Hypothalamus (tissue), 51 donors: ENCODE measurements around the gene USP2.

ENCODE experiments used
- DNase-seq, 51 donors: peaks; one replicate each; lab custom pipeline; 2025; lab: John Stamatoyannopoulos, UW

Gene USP2

DNA sequence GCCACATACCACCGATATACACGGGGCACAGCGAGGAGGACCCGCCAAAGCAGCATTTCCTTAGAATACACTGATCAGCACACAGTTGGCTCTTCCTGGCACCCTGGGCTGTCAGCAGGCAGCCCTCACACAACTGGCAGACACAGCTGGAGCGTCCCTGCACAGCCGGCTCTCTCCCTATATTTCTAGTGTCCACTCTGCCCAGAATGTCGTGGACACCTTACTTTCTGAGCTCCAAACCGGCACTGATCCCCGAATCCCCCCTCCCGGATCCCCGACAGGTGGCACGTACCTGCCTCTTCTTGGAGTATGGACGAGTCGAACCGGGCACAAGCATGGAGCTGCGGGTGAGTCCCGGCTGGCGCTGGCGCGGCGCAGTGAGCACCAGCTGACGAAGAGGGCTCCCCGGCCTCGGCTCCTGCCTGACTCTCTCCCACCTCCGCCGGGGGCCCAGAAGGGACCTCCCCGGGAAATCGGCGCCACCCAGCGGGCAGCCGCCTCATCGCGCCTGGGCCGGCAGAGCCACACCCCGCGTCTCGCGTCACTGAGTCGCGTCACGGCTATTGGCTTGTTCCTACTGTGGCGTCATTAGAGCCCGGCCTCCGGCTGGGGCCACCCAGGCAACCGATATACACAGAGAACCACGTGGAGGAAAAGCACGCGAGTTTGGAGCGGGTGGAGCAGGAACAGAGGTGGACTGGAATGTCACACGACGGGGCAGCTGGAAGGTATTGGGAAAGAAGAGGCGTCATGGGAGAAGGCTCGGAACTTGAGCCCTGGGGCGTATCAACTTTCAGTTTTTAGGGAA lies at the start of gene USP2:
USP2 (minus strand) TSS at position 510 of the 808 bp plus-strand sequence. CDS start 8,210 bp downstream, outside the sequence.
- DNase-seq: peak in 50 of 51 donors; percentile 73 to 99 (median 95)

DNA sequence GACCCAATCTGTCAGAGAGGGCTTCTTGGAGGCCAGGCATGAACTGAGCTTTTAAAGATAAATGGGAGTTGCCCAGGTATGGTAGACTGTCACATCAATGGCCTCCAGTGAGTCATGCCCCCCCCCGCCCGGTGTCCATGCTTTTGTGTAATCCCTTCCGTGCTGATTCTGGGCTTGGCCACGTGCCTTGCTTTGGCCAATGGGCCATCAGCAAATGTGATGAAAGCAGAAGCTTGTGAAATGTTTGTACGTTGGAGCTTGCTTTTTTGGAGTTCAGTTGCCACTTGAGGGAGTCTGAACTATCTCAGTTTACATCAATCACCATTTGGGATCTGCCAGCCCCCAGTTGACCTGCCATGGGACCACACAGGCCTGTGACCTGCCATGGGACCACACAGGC lies 45.8 kb upstream of the USP2 start:
- no peak for DNase-seq

DNA sequence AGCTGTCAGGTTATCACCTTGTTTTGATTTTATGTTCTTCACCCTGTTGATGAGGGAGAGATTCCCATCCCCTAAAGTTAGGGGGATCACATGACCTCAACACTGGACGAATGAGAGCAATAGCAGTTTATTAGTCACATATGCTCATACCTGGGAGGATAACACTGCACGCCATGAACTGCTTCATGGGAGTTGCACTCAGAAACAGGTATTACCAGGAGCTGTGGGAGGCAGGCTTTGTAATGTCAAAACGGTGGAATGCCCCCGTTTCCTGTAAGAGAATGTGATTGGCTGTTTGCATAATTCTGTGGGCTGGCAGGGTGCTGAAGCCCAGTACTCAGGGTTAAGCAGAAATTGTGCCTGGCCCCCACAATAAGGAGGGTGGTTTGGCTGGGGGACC lies 44.7 kb upstream of the USP2 start:
- no peak for DNase-seq

DNA sequence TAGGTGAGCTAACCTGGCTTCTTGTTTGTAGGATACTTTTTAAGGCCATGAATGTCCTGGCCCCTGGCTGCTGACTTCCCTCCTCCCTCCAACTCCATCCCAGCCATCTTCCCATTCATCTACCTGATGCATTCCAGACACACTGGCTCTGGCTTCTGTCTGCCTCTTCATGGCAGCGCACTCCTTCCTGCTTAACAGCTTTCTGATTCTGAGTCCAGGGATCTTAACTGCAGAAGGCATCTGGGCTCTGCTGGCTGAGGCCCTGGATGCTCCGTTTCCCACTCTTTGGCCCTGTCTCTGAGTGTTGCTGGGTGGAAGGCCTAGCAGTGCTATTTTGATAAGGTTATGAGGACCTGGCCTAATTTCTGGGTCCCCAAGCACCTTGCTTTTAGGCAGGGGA lies 43.3 kb upstream of the USP2 start:
- DNase-seq: no peak

- DNase-seq: no peak
Observed at GRCh38 chr11:119424276-119424675, 42.8 kb upstream of the USP2 start.

GRCh38 chr11:119423509-119424254 lies 42.2 kb upstream of the USP2 start:
- peak in 1 of 51 donors; percentile 63 for DNase-seq

DNA sequence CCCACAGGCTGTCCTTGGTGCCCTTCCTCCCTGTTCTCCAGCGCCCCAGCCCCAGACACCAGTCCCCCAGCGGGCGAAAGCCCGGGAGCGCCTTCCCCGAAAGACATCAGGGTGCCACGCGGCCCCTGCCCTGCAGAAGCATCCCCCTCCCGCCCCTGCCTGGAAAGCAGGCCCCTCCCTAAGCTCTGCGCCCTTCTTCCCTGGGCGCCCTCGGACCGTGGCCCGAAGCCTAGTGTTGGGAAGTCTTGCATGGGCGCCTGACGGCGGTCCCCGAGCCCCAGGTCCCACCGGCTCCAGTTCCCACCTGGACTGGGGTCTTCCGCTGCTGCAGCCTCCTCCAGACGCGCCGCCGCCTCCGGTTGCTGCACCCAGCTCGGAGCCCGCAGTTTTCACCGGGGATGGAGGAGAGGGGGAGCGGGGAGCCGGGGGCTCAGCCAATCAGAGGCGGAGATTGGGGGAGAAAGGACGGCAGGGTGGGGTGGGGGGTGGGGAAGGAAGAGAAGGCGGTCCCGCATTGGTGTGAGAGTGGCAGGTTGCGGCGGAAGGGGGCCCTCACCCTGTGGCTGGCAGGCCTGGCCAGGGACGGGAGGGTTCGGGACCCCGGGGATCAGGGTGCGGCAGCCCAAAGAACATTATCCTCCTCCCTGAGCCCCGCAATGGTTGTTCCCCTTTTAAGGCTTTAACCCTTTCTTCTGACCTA lies 41.5 kb upstream of the USP2 start, which contains the start of gene THY1:
THY1 (minus strand) TSS at position 364 of the 700 bp plus-strand sequence. CDS start 2,267 bp downstream, outside the sequence.
- DNase-seq: peak in 36 of 51 donors; percentile 9 to 80 (median 47)

- peak in 32 of 51 donors; percentile 7 to 77 (median 38) for DNase-seq
Observed at GRCh38 chr11:119421941-119422808, 40.7 kb upstream of the USP2 start.

- no peak for DNase-seq
Observed at GRCh38 chr11:119421351-119421750, 39.9 kb upstream of the USP2 start.

- DNase-seq: no peak
Observed at GRCh38 chr11:119420631-119421030, 39.1 kb upstream of the USP2 start.

DNA sequence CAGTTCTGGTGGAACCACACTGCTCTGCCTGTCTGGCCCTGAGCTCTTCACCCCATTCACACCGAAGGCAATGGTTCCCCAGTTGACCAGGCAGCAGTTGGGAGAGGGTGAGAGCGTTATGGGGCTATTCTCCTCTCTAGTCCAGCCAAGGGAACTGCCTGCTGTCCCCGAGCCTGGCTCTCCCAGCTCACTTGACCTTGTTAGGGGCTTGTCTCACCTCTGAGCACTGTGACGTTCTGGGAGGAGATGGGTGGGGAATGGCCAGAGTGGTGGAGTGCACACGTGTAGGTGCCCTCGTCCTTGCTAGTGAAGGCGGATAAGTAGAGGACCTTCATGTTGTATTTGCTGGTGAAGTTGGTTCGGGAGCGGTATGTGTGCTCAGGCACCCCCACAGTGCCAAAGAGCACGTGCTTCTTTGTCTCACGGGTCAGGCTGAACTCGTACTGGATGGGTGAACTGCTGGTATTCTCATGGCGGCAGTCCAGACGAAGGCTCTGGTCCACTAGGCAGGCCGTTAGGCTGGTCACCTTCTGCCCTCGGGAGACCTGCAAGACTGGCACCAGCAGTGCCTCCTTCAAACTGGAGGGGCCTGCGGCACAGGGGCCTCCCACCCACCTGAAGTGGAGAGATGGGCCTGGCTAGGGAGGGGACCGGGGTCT lies 38.5 kb upstream of the USP2 start:
- no peak for DNase-seq

- DNase-seq: no peak
Observed at GRCh38 chr11:119419246-119419645, 37.8 kb upstream of the USP2 start.

- no peak for DNase-seq
Observed at GRCh38 chr11:119418759-119419158, 37.3 kb upstream of the USP2 start.

DNA sequence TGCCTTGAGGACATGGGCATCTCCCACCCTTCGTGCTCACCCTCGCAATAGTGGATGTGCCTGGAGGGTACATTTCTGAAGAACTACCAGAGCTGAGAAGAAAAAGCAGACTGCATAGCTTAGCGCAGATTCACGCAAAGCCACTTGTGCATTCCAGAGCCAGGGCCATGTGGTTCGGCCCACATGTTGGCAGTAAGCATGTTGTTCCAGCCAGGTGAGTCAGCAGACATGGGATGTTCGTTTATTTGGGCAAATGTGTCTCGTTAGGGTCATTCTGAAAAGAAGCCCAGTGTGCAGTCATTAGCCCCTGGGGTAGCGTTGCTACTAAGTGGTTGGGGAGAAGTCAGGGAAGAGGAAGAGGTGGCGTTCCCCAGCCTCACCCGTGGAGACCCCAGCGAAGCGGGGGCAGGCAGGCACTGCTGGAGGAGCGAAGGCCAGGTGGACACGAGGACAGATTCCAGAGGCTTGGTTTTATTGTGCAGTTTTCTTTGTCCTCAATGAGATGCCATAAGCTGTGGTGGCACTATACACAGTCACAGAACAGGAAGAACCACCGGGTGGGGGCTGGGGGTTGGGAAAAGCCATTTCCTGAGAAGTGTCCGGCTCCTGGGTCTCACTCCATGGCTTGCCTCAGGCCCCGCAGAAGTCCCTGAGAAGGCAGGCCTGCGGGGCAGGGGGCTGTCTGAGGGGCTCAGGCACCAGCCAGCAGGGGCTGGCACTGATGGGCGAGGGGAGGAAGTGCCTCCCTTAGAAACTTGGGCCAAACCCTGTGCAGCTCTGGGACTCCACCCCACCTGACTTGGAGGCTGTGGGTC lies 36.4 kb upstream of the USP2 start:
- DNase-seq: peak in 2 of 51 donors; percentile 7 to 62

GRCh38 chr11:119416606-119417580 lies 35.4 kb upstream of the USP2 start:
- DNase-seq: peak in 2 of 51 donors; percentile 74 to 77

DNA sequence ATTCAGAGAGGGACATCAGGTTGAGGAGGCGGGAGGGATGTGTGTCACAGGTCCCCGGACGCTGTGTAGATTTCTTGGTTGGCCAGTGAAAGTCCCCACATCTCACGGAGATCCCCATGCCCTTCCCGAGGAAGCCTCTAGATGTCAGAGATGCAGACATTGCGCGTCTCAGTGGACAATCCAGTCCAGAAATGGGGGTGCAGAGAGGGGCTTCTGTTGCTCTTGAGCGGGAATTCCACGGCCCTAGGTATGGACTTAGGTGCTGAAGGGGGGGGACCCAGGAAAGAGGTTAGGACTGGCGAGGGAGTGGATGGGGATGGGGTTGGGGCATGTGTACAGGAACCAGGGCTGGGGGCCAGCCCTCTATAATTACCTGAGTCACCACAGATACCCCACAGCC lies 34.5 kb upstream of the USP2 start:
- DNase-seq: no peak

- DNase-seq: no peak
Observed at GRCh38 chr11:119415517-119415916, 34.0 kb upstream of the USP2 start.
